WTC11 (cell line): ENCODE measurements around the gene POU6F1. TPM values are rescaled to one million over a fixed set of nuclear protein-coding genes. Genes with fewer than 3 reads are reported as not detected.
"Not testable (repeated sequence)": the region's sequence is repeated elsewhere in the genome, so short reads cannot be mapped to it uniquely, and the experiment has no call there.

Experiments used
- ATAC-seq: fragments of 200-7000 bp; cut with Tn5 transposase; 2 replicates; pipeline ENCODE4 v1.10.0; 2021; ENCODE audit warnings: mild to moderate bottlenecking, moderate library complexity
- CTCF ChIA-PET: fragments of 300-600 bp; sonication (Branson Sonifier 250); formaldehyde crosslinking; loops from one replicate; lab custom pipeline; 2021; ENCODE audit warnings: antibody characterized with exemption; lab: Charles Lee
- POLR2A ChIA-PET: fragments of 350-600 bp; sonication (Branson Sonifier 250); formaldehyde crosslinking; loops from one replicate; lab custom pipeline; 2021; ENCODE audit warnings: antibody characterized with exemption; lab: Charles Lee
- DNase-seq: peaks from one replicate; pipeline ENCODE4 v3.0.0; 2021; ENCODE audit warnings: low spot score
- H3K27ac Mint-ChIP-seq: 2 replicates; pipeline ENCODE4 v1.8.0; 2021; ENCODE audit warnings: mixed read lengths
- H3K27me3 Mint-ChIP-seq: 2 replicates; pipeline ENCODE4 v1.8.0; 2021; ENCODE audit warnings: low read depth, mild to moderate bottlenecking, moderate library complexity, mixed read lengths
- H3K36me3 Mint-ChIP-seq: 2 replicates; pipeline ENCODE4 v1.8.0; 2021; ENCODE audit warnings: mixed read lengths
- H3K4me1 Mint-ChIP-seq: 2 replicates; pipeline ENCODE4 v1.8.0; 2022; ENCODE audit warnings: mixed read lengths
- H3K4me3 Mint-ChIP-seq: 2 replicates; pipeline ENCODE4 v1.8.0; 2021; ENCODE audit warnings: mild to moderate bottlenecking, moderate library complexity, mixed read lengths
- H3K9me3 Mint-ChIP-seq: 2 replicates; pipeline ENCODE4 v1.8.0; 2021; ENCODE audit warnings: mixed read lengths
- EMX1 ChIP-seq: fragments of 250-450 bp; sonication (Bioruptor Pico); IDR thresholded peaks from 2 replicates; pipeline ENCODE4 v1.8.0; 2021; ENCODE audit warnings: mild to moderate bottlenecking
- FOXK1 ChIP-seq: sonication (generic); formaldehyde crosslinking; IDR thresholded peaks from 2 replicates; pipeline ENCODE4 v1.8.0; 2022; ENCODE audit warnings: mild to moderate bottlenecking, moderate library complexity, missing genetic modification reagents
- JUN ChIP-seq: sonication (generic); formaldehyde crosslinking; IDR thresholded peaks from 2 replicates; pipeline ENCODE4 v1.8.0; 2023; ENCODE audit warnings: mild to moderate bottlenecking, missing genetic modification reagents
- NFATC4 ChIP-seq: fragments of 250-450 bp; sonication (Bioruptor Pico); IDR thresholded peaks from 2 replicates; pipeline ENCODE4 v1.9.0; 2021; ENCODE audit warnings: mild to moderate bottlenecking
- NFYB ChIP-seq: sonication (generic); formaldehyde crosslinking; conservative IDR thresholded peaks from 2 replicates; pipeline ENCODE4 v1.8.0; 2022; ENCODE audit warnings: low read depth, missing genetic modification reagents
- PRRX2 ChIP-seq: fragments of 250-450 bp; sonication (Bioruptor Pico); IDR thresholded peaks from 2 replicates; pipeline ENCODE4 v1.8.0; 2021; ENCODE audit warnings: mild to moderate bottlenecking
- ZBTB21 ChIP-seq: sonication (generic); formaldehyde crosslinking; IDR thresholded peaks from 2 replicates; pipeline ENCODE4 v1.8.1; 2023; ENCODE audit warnings: mild to moderate bottlenecking, missing genetic modification reagents, borderline replicate concordance
- ZNF219 ChIP-seq: sonication (generic); formaldehyde crosslinking; IDR thresholded peaks from 2 replicates; pipeline ENCODE4 v1.8.0; 2023; ENCODE audit warnings: missing genetic modification reagents, mild to moderate bottlenecking, borderline replicate concordance
- ZNF263 ChIP-seq: sonication (generic); formaldehyde crosslinking; IDR thresholded peaks from 2 replicates; pipeline ENCODE4 v1.8.1; 2022; ENCODE audit warnings: low read depth, mild to moderate bottlenecking, moderate library complexity, missing genetic modification reagents
- ZNF416 ChIP-seq: fragments of 250-450 bp; sonication (Bioruptor Pico); IDR thresholded peaks from 2 replicates; pipeline ENCODE4 v1.9.0; 2021; ENCODE audit warnings: mild to moderate bottlenecking, inconsistent platforms
- total RNA-seq: library from RNA; stranded (reverse); gene quantifications from 3 replicates; pipeline ENCODE4 v1.2.3, GENCODE V29; 2021
- TF ChIP-seq, protein P1 (sequence below): sonication (generic); formaldehyde crosslinking; conservative IDR thresholded peaks from 2 replicates; pipeline ENCODE4 v1.8.1; 2023; ENCODE audit warnings: mild to moderate bottlenecking, low read depth, missing genetic modification reagents, moderate library complexity
- TF ChIP-seq, protein P2 (sequence below): sonication (generic); formaldehyde crosslinking; IDR thresholded peaks from 2 replicates; pipeline ENCODE4 v1.8.1; 2023; ENCODE audit warnings: mild to moderate bottlenecking, missing genetic modification reagents
- TF ChIP-seq, protein P3 (sequence below): sonication (generic); formaldehyde crosslinking; IDR thresholded peaks from 2 replicates; pipeline ENCODE4 v1.8.1; 2022; ENCODE audit warnings: mild to moderate bottlenecking, moderate library complexity, missing genetic modification reagents
- TF ChIP-seq, protein P4 (sequence below): sonication (generic); formaldehyde crosslinking; IDR thresholded peaks from 2 replicates; pipeline ENCODE4 v1.8.1; 2022; ENCODE audit warnings: low read depth, mild to moderate bottlenecking, moderate library complexity, missing genetic modification reagents, borderline replicate concordance
- TF ChIP-seq, protein P5 (sequence below): sonication (generic); formaldehyde crosslinking; IDR thresholded peaks from 2 replicates; pipeline ENCODE4 v1.8.1; 2023; ENCODE audit warnings: mild to moderate bottlenecking, missing genetic modification reagents

POU6F1 gene
- total RNA-seq, 1 experiment from 2014 or later = 10.2 TPM

DNA sequence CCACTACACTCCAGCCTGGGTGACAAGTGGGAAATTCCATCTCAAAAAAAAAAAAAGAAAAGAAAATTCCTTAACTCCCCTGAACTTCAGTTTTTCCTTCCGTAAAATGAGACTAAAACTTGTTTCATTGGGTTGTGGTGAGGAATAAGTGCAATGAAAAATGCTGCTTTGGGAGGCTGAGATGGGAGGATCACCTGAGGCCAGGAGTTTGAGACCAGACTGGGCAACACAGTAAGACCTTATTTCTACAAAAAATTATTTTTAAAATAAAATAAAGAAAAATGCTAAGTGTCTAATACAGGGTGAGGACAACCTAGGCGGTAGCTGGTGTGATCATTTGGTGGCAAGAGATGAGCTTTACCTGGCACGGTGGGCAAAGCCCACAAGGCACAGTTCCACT, 45.5 kb upstream of the POU6F1 start (continued):
- TF ChIP-seq, protein P1, sequence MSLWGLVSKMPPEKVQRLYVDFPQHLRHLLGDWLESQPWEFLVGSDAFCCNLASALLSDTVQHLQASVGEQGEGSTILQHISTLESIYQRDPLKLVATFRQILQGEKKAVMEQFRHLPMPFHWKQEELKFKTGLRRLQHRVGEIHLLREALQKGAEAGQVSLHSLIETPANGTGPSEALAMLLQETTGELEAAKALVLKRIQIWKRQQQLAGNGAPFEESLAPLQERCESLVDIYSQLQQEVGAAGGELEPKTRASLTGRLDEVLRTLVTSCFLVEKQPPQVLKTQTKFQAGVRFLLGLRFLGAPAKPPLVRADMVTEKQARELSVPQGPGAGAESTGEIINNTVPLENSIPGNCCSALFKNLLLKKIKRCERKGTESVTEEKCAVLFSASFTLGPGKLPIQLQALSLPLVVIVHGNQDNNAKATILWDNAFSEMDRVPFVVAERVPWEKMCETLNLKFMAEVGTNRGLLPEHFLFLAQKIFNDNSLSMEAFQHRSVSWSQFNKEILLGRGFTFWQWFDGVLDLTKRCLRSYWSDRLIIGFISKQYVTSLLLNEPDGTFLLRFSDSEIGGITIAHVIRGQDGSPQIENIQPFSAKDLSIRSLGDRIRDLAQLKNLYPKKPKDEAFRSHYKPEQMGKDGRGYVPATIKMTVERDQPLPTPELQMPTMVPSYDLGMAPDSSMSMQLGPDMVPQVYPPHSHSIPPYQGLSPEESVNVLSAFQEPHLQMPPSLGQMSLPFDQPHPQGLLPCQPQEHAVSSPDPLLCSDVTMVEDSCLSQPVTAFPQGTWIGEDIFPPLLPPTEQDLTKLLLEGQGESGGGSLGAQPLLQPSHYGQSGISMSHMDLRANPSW (CRISPR knock-in tag) = no peak

DNA sequence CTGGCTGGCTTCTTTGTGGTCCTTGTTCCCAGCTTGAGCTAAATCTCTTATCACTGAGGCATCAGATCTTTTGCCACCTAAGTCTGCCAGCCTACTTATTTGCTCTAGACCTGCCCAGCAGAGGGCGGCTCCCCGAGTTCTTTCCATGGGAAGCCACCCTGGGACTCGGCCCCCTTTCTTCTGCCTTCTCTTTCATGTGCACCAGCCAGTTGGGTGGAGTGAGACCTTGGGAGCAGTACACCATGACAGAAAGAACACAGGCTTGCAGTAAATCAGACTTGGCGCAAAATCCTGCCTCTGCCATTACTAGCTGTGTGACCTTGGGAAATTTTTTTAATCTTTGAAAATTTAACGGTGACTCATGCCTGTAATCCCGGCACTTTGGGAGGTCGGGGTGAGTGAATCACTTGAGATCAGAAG, 44.9 kb upstream of the POU6F1 start:
- Mint-ChIP-seq H3K4me3 (no peak overlapping the region), H3K4me1 (peaks cover 11% of the 10 kb centered on the region), H3K27me3 (no peaks in the 10 kb centered on the region), H3K9me3 (no peaks in the 10 kb centered on the region), H3K36me3 (no peaks in the 10 kb centered on the region)
- POLR2A ChIA-PET = interaction anchor here (1.3 kb wide), 1 partner anchor 180 kb away, joined by 5 read pairs; the partner anchor contains the start of gene CSRNP2
- no peak for TF ChIP-seq ZNF219
- TF ChIP-seq NFATC4 (CRISPR knock-in tag) = no peak
- no peak for TF ChIP-seq PRRX2 (CRISPR knock-in tag)
- no peak for TF ChIP-seq EMX1 (CRISPR knock-in tag)
- TF ChIP-seq, all 79 proteins: peak for 0
- ATAC-seq = peak; percentile 96
- peak; percentile 63 for DNase-seq
- no peak overlapping the region; the same call in 1 of the 2 replicates for H3K27ac Mint-ChIP-seq
- CTCF ChIA-PET = interaction anchor here (0.6 to 2.2 kb wide), 11 partner anchors 11 to 529 kb away, joined by 3 to 15 read pairs (median 5); partner anchors contain the start of gene POU6F1

DNA sequence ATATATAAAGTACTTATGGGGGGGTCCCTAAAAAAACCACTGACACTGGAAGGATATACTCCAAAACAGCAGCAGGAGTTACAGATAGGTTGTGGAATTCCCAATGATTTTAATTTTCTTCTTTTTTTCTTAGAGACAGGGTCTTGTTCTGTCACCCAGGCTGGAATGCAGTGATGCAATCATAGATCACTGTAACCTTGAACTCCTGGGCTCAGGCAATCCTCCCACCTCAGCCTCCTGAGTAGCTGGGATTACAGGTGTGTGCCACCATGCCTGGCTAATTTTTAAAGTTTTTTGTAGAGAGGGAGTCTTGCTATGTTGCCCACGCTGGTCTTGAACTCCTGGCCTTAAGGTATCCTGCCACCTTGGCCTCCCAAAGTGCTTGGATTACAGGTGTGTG, 41.7 kb upstream of the POU6F1 start:
- H3K4me1 Mint-ChIP-seq, POLR2A ChIA-PET, H3K4me3 Mint-ChIP-seq, CTCF ChIA-PET, H3K9me3 Mint-ChIP-seq, H3K36me3 Mint-ChIP-seq, H3K27me3 Mint-ChIP-seq, H3K27ac Mint-ChIP-seq, ATAC-seq, DNase-seq: not testable (repeated sequence)

DNA sequence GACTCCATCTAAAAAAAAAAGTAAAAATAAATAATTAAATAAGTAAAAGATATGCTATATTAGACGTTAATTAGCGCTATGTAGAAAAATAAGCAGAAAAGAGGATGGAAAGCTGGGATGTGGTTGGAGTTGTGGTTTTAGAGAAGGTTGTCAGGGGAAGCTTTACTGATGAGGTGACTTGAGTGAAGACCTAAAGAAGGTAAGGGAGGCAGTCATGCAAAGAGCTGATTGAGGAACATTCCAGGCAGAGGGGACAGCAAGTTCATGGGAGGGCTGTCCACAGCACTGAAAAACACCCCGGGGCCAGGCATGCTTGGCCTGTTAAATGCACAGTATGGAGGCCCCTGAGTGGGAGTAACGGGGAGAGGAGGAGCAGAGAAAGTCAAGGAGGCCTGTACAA, 36.7 kb upstream of the POU6F1 start:
- peak overlapping the region; percentile 84 for H3K27ac Mint-ChIP-seq
- no peak for ATAC-seq
- no peaks in the 10 kb centered on the region for H3K27me3 Mint-ChIP-seq
- ChIA-PET CTCF (no interaction called here), POLR2A (interaction anchor here (0.6 kb wide), 1 partner anchor 10 kb away, joined by 3 read pairs; no protein-coding TSS in a partner anchor)
- no peaks in the 10 kb centered on the region for H3K9me3 Mint-ChIP-seq
- no peak for DNase-seq
- TF ChIP-seq, protein P2, sequence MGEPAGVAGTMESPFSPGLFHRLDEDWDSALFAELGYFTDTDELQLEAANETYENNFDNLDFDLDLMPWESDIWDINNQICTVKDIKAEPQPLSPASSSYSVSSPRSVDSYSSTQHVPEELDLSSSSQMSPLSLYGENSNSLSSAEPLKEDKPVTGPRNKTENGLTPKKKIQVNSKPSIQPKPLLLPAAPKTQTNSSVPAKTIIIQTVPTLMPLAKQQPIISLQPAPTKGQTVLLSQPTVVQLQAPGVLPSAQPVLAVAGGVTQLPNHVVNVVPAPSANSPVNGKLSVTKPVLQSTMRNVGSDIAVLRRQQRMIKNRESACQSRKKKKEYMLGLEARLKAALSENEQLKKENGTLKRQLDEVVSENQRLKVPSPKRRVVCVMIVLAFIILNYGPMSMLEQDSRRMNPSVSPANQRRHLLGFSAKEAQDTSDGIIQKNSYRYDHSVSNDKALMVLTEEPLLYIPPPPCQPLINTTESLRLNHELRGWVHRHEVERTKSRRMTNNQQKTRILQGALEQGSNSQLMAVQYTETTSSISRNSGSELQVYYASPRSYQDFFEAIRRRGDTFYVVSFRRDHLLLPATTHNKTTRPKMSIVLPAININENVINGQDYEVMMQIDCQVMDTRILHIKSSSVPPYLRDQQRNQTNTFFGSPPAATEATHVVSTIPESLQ = no peak
- TF ChIP-seq ZBTB21 (no peak), JUN (CRISPR knock-in tag) (no peak), ZNF263 (CRISPR knock-in tag) (no peak), FOXK1 (CRISPR knock-in tag) (no peak), NFYB (CRISPR knock-in tag) (no peak), ZNF416 (CRISPR knock-in tag) (no peak)
- TF ChIP-seq, protein P3, sequence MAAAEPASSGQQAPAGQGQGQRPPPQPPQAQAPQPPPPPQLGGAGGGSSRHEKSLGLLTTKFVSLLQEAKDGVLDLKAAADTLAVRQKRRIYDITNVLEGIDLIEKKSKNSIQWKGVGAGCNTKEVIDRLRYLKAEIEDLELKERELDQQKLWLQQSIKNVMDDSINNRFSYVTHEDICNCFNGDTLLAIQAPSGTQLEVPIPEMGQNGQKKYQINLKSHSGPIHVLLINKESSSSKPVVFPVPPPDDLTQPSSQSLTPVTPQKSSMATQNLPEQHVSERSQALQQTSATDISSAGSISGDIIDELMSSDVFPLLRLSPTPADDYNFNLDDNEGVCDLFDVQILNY (CRISPR knock-in tag) = no peak
- TF ChIP-seq, protein P4, sequence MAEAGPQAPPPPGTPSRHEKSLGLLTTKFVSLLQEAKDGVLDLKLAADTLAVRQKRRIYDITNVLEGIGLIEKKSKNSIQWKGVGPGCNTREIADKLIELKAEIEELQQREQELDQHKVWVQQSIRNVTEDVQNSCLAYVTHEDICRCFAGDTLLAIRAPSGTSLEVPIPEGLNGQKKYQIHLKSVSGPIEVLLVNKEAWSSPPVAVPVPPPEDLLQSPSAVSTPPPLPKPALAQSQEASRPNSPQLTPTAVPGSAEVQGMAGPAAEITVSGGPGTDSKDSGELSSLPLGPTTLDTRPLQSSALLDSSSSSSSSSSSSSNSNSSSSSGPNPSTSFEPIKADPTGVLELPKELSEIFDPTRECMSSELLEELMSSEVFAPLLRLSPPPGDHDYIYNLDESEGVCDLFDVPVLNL (CRISPR knock-in tag) = no peak
- TF ChIP-seq, protein P5, sequence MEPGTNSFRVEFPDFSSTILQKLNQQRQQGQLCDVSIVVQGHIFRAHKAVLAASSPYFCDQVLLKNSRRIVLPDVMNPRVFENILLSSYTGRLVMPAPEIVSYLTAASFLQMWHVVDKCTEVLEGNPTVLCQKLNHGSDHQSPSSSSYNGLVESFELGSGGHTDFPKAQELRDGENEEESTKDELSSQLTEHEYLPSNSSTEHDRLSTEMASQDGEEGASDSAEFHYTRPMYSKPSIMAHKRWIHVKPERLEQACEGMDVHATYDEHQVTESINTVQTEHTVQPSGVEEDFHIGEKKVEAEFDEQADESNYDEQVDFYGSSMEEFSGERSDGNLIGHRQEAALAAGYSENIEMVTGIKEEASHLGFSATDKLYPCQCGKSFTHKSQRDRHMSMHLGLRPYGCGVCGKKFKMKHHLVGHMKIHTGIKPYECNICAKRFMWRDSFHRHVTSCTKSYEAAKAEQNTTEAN (CRISPR knock-in tag) = no peak
- peaks cover 10% of the 10 kb centered on the region for H3K4me1 Mint-ChIP-seq
- no peaks in the 10 kb centered on the region for H3K36me3 Mint-ChIP-seq
- H3K4me3 Mint-ChIP-seq = no peak overlapping the region
